Thyroid gland (tissue), 4 donors: ENCODE results near the gene SLC30A2. TPM values are rescaled to one million over a fixed set of nuclear protein-coding genes. Genes with fewer than 3 reads are reported as not detected.

Source experiments
- DNase-seq, 2 donors: peaks; one replicate each; pipeline ENCODE4 v3.0.0-alpha.2; 2019
- H3K27ac ChIP-seq, 3 donors: fragments of 200-600 bp; sonication (generic); 1 replicate in 2 of 3; 2 replicates in 1 of 3; pipeline ENCODE4 v1.5.1; 2016 to 2019; ENCODE audit warnings: mild to moderate bottlenecking in 1 of 3, moderate library complexity in 1 of 3
- H3K27me3 ChIP-seq: fragments of 200-600 bp; sonication (generic); one replicate; pipeline ENCODE4 v1.5.1; 2019
- H3K36me3 ChIP-seq, 2 donors: fragments of 200-600 bp; sonication (generic); one replicate each; pipeline ENCODE4 v1.5.1; 2016 to 2019
- H3K4me1 ChIP-seq, 2 donors: fragments of 200-600 bp; sonication (generic); one replicate each; pipeline ENCODE4 v1.5.1; 2017 to 2019
- H3K4me3 ChIP-seq, 3 donors: fragments of 200-600 bp; sonication (generic); replicated peaks in 1 of 3; 1 replicate in 2 of 3; 2 replicates in 1 of 3; pipeline ENCODE4 v1.5.1; 2016; ENCODE audit warnings: mild to moderate bottlenecking in 1 of 3
- H3K9me3 ChIP-seq: fragments of 200-600 bp; sonication (generic); one replicate; pipeline ENCODE4 v1.5.1; 2017
- CTCF ChIP-seq, 6 experiments: fragments of 200-600 bp in 3 of 6; fragments of 450-650 bp in 3 of 6; sonication (generic) in 3 of 6; IDR thresholded peaks; one replicate each; pipeline ENCODE4 v1.5.1; 2016 to 2019; ENCODE audit warnings: antibody characterized with exemption in 6 of 6, mild to moderate bottlenecking in 2 of 6, inconsistent platforms in 1 of 6, moderate library complexity in 1 of 6
- POLR2A ChIP-seq, 2 donors: fragments of 450-650 bp; IDR thresholded peaks; one replicate each; pipeline ENCODE4 v1.6.1; 2017; ENCODE audit warnings: antibody characterized with exemption in 2 of 2, mild to moderate bottlenecking in 2 of 2, moderate library complexity in 1 of 2
- WGBS, 2 donors: methylation state at CpG; one replicate each; pipeline ENCODE4 v1.1.5; 2017; 5-methylcytosine and 5-hydroxymethylcytosine counted together
- intact Hi-C: fragments of 100-400 bp; cut with DNase I; formaldehyde crosslinking; loops from one replicate; pipeline ENCODE4 v1.15.1; 2023
- total RNA-seq, 4 donors: library from RNA; depleted of rRNA; stranded (reverse); fragments of >200 nt; gene quantifications; one replicate each; pipeline ENCODE4 v1.2.3, GENCODE V29; 2016

SLC30A2 gene
- total RNA-seq, 4 donors from 2014 or later = 12.5 to 55.9 (median 43.4) TPM

GRCh38 chr1:26082020-26082350 is 36.1 kb upstream of the SLC30A2 start:
- H3K36me3 ChIP-seq = no peaks in the 10 kb centered on the region

GRCh38 chr1:26081267-26082019 is 35.5 kb upstream of the SLC30A2 start:
- WGBS, 2 donors = 80 to 82% methylated on average over 8 of the region's 8 CpGs
- H3K4me3 ChIP-seq = no peak overlapping the region
- no peaks in the 10 kb centered on the region for H3K27me3 ChIP-seq
- H3K36me3 ChIP-seq = no peaks in the 10 kb centered on the region
- no peaks in the 10 kb centered on the region for H3K9me3 ChIP-seq
- TF ChIP-seq POLR2A (IDR thresholded peaks at IDR 0.05) = no peak
- peak; percentile 22 to 24 for DNase-seq
- intact Hi-C loops = no loop called here
- H3K4me1 ChIP-seq = peaks cover 7 to 11% of the 10 kb centered on the region in 2 donors
- no peak overlapping the region for H3K27ac ChIP-seq

More at GRCh38 chr1:26082020-26082350, 36.1 kb upstream of the SLC30A2 start:
- H3K4me3 ChIP-seq = no peak overlapping the region
- 85 to 94% methylated on average over 3 of the region's 3 CpGs for WGBS, 2 donors
- intact Hi-C loops = no loop called here
- TF ChIP-seq CTCF (IDR thresholded peaks at IDR 0.05) (no peak), POLR2A (IDR thresholded peaks at IDR 0.05) (no peak)
- H3K9me3 ChIP-seq = no peaks in the 10 kb centered on the region
- DNase-seq = no peak
- no peak overlapping the region for H3K27ac ChIP-seq
- H3K4me1 ChIP-seq = peaks cover 7 to 11% of the 10 kb centered on the region in 2 donors
- no peaks in the 10 kb centered on the region for H3K27me3 ChIP-seq

GRCh38 chr1:26079960-26080814 is 34.3 kb upstream of the SLC30A2 start:
- intact Hi-C loops = no loop called here
- no peak overlapping the region for H3K4me3 ChIP-seq
- H3K4me1 ChIP-seq = peaks cover 7 to 11% of the 10 kb centered on the region in 2 donors
- 77 to 78% methylated on average over 9 of the region's 9 CpGs for WGBS, 2 donors
- no peaks in the 10 kb centered on the region for H3K9me3 ChIP-seq
- H3K27me3 ChIP-seq = no peaks in the 10 kb centered on the region
- H3K27ac ChIP-seq = no peak overlapping the region
- no peak for DNase-seq
- no peaks in the 10 kb centered on the region for H3K36me3 ChIP-seq
- TF ChIP-seq CTCF (IDR thresholded peaks at IDR 0.05) (no peak), POLR2A (IDR thresholded peaks at IDR 0.05) (no peak)

GRCh38 chr1:26079178-26079563 is 33.3 kb upstream of the SLC30A2 start:
- no peak overlapping the region for H3K27ac ChIP-seq
- no peak for DNase-seq
- WGBS, 2 donors = 66 to 80% methylated on average over 7 of the region's 7 CpGs
- H3K4me1 ChIP-seq = peaks cover 7 to 11% of the 10 kb centered on the region in 2 donors
- no peaks in the 10 kb centered on the region for H3K27me3 ChIP-seq
- TF ChIP-seq POLR2A (IDR thresholded peaks at IDR 0.05) (no peak), CTCF (IDR thresholded peaks at IDR 0.05) (no peak)
- H3K36me3 ChIP-seq = no peaks in the 10 kb centered on the region
- H3K9me3 ChIP-seq = no peaks in the 10 kb centered on the region
- no peak overlapping the region for H3K4me3 ChIP-seq
- intact Hi-C loops = no loop called here

- H3K36me3 ChIP-seq = no peaks in the 10 kb centered on the region
- no peak overlapping the region for H3K4me3 ChIP-seq
- TF ChIP-seq CTCF (IDR thresholded peaks at IDR 0.05) (no peak), POLR2A (IDR thresholded peaks at IDR 0.05) (no peak)
- no peak for DNase-seq
- intact Hi-C loops = no loop called here
- H3K4me1 ChIP-seq = peaks cover 7 to 11% of the 10 kb centered on the region in 2 donors
- WGBS, 2 donors = 58 to 65% methylated on average over 8 of the region's 8 CpGs
- no peaks in the 10 kb centered on the region for H3K27me3 ChIP-seq
- no peak overlapping the region for H3K27ac ChIP-seq
- H3K9me3 ChIP-seq = no peaks in the 10 kb centered on the region
Measured at GRCh38 chr1:26078286-26079177, 32.6 kb upstream of the SLC30A2 start.
